HEK293T (cell line): ENCODE results near the gene ENG.

Experiments
- ARNT ChIP-seq: fragments of 450-650 bp; IDR thresholded peaks from 2 replicates; pipeline ENCODE4 v1.6.1; 2017; ENCODE audit warnings: mild to moderate bottlenecking
- ELF4 ChIP-seq: fragments of 450-650 bp; IDR thresholded peaks from 2 replicates; pipeline ENCODE4 v1.6.1; 2017; ENCODE audit warnings: antibody characterized with exemption
- FOXK2 ChIP-seq: fragments of 450-650 bp; IDR thresholded peaks from 2 replicates; pipeline ENCODE4 v1.6.1; 2016; ENCODE audit warnings: mild to moderate bottlenecking
- FOXM1 ChIP-seq: fragments of 450-650 bp; IDR thresholded peaks from 2 replicates; pipeline ENCODE4 v1.6.1; 2017; ENCODE audit warnings: mild to moderate bottlenecking, borderline replicate concordance
- HDGF ChIP-seq: fragments of 450-650 bp; IDR thresholded peaks from 2 replicates; pipeline ENCODE4 v1.6.1; 2017; ENCODE audit warnings: antibody characterized with exemption, borderline replicate concordance
- SP1 ChIP-seq: fragments of 450-650 bp; IDR thresholded peaks from 2 replicates; pipeline ENCODE4 v1.6.1; 2017
- SUZ12 ChIP-seq: fragments of 450-650 bp; IDR thresholded peaks from 2 replicates; pipeline ENCODE4 v1.6.1; 2016; ENCODE audit warnings: mild to moderate bottlenecking
- TARDBP ChIP-seq: fragments of 450-650 bp; IDR thresholded peaks from 2 replicates; pipeline ENCODE4 v1.6.1; 2016
- ZNF384 ChIP-seq: fragments of 450-650 bp; IDR thresholded peaks from 2 replicates; pipeline ENCODE4 v1.6.1; 2016

- TF ChIP-seq FOXK2 (no peak), SUZ12 (no peak), ARNT (no peak), HDGF (no peak), SP1 (no peak), ZNF384 (no peak), ELF4 (no peak), FOXM1 (no peak), TARDBP (no peak)
Observed at GRCh38 chr9:127866535-127866934, 12.1 kb upstream of the ENG start.
